ENCODE measurements around the gene NEK6.

Gene NEK6

GRCh38 chr9:124257844-124258606 lies at the start of gene NEK6:
Gene NEK6, plus strand, starts transcription at chr9:124257949. Its CDS starts 44,016 bp downstream, at chr9:124301965.
- DNase-seq (ENCODE audit: low spot score), result peak; percentile 88

GRCh38 chr9:124208571-124208970 lies 49.2 kb upstream of the NEK6 start:
- no peak for DNase-seq (ENCODE audit: low spot score)

DNA sequence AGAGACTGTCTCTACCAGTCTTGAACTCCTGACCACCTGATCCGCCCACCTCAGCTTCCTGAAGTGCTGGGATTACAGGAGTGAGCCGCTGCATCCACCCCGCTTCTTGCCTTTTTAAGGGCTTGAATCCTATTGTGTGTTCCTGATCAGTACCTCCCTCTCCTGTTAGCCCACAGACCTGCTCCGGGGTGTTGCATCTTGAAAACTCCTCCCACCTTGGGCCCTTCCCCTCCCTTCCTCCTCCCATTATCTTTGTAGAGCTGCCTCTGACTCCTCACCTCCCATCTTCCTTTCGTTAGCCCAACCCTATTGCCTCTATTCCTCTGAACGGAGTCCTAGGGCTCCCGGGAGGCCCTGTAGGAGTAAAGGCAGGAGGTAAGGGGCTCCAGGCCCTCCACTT lies 48.5 kb upstream of the NEK6 start:
- DNase-seq (ENCODE audit: low spot score), result no peak

- DNase-seq (ENCODE audit: low spot score), result no peak
Observed at GRCh38 chr9:124209774-124210173, 48.0 kb upstream of the NEK6 start.

DNA sequence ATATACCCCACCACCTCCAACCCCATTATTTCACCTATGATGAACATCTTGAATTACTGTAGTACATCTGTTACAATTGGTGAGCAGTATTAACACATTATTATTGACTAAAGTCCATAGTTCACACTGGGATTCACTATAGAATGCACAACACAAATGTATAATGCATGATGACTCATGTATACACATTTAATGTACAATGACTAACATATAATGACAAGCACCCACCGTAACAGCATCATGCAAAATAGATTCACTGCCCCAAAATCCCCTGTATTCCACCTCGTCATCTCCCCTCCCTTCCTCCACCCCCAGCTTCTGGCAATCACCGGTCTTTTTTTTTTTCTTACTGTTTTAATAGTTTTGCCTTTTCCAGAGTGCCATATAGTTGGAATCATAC lies 47.1 kb upstream of the NEK6 start:
- no peak for DNase-seq (ENCODE audit: low spot score)

DNA sequence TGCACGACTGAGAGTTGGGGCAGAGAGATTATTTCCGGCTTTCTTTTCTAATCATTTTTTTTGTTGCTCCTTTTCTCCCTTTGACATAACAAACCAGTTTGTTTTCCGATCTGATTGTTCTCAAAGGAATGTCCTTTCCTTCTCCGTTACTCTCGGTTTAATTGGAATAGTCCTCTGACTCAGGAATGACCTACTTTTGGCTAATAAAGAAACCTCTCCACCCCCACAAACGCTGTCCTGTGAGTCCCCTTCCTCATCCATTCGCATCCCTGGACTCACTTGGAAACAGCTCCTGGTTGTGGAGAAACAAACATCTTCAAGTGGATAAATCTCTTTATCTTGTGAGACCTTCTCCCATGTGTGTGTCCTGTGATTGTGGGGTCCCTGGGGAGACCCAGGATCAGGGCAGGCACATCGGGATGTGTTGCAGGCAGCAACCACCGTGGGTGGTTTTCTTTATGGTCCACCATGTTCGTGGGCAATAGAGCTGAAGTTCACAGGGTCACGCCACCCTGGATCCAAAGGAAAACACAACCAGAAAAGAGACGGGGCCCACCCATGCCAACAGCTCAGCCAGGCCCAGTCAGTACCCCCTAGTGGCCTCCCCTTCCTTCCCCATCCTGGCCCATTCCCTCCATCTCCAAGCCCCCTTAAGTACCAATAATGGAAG lies 45.2 kb upstream of the NEK6 start:
- DNase-seq (ENCODE audit: low spot score), result no peak

- DNase-seq (ENCODE audit: low spot score), result no peak
Observed at GRCh38 chr9:124213396-124213795, 44.4 kb upstream of the NEK6 start.

- DNase-seq (ENCODE audit: low spot score), result no peak
Observed at GRCh38 chr9:124214116-124214515, 43.6 kb upstream of the NEK6 start.

- no peak for DNase-seq (ENCODE audit: low spot score)
Observed at GRCh38 chr9:124214596-124215367, 43.0 kb upstream of the NEK6 start.

GRCh38 chr9:124215368-124215910 lies 42.3 kb upstream of the NEK6 start:
- DNase-seq (ENCODE audit: low spot score), result no peak

DNA sequence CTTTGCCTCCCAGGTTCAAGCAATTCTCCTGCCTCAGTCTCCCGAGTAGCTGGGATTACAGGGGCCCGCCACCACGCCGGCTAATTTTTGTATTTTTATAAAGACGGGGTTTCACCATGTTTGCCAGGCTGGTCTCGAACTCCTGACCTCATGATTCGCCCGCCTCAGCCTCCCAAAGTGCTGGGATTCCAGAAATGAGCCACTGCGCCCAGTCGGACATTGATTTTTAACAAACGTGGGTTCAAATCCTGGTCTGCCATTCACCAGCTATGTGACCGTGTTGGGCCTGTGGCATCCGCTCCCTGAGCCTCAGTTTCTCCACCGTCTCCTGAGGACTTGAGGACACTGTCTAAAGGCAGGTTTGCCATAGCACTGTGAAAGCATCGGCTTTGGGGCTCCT lies 41.8 kb upstream of the NEK6 start:
- no peak for DNase-seq (ENCODE audit: low spot score)

GRCh38 chr9:124216474-124217176 lies 41.1 kb upstream of the NEK6 start:
- DNase-seq (ENCODE audit: low spot score), result no peak

DNA sequence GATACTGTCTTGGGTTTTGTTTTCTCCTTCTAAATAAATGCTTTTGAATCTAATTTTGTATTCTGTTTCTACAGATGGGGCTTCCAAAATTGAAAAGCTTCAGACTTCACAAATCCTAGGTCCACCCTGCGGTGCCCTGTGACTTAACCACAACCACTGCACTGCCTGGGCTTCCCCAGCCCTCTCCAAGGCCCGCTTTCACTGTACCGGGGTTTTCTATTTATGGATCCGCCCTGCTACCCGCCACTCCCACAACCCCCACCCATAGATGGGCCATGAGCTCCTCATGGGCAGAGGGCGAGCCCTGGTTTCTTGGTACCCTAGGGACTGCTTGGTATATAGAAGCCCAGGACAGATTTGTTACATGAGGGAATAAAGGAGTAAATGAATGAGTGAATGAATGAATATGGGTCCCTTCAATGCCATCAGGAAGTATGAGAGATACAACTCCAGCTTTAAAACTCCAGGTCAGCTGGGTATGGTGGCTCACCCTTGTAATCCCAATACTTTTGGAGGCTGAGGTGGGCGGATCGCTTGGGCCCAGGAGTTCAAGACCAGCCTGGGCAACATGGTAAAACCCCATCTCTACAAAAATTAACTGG lies 39.8 kb upstream of the NEK6 start:
- no peak for DNase-seq (ENCODE audit: low spot score)

DNA sequence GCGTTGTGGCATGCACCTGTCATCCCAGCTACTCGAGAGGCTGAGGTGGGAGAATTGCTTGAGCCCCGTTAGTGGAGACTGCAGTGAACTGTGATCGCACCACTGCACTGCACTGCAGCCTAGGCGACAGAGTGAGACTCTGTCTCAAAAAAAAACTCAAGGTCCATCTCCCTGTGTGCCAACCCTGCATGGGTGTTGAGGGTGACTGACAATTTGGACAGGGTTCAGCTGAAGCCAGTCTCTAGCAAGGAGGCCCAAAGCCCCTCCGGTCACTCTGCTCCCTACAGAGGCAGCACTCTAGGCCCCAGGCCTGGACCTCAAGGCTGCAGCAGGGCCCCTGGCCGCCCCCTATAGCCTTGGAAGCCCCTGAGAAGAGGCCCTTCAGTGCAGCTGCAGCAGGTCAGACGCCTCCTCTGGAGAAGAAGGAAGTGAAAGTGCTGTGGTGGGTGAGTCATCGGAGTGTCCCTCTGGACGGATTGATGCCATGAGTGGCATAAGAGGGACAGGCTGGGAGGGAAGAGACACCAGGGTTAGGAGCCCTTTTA lies 39.2 kb upstream of the NEK6 start:
- no peak for DNase-seq (ENCODE audit: low spot score)

DNA sequence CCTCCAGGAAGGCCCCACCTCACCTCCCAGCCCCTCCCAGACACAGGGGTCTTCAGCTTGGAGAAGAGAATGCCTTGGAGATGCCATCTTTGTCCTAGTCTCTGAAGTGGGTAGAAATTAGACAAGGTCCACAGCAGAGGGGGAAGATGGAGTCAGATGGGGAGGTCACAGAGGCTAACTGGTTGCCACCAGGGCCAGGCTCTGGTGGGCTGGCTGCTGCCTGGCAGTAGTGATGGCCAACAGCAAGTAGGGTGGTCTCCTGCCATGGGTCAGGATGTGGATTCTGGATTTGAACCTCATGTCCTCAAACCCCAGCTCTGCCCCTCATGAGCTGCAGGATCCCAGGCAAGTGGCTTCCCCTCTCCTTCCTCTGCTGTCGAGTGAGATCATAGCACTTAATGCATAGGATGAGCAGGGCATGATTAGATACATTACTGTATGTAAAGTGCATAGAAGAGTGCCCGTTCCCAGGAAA lies 38.7 kb upstream of the NEK6 start:
- DNase-seq (ENCODE audit: low spot score), result no peak

- DNase-seq (ENCODE audit: low spot score), result no peak
Observed at GRCh38 chr9:124220946-124221451, 36.8 kb upstream of the NEK6 start.

DNA sequence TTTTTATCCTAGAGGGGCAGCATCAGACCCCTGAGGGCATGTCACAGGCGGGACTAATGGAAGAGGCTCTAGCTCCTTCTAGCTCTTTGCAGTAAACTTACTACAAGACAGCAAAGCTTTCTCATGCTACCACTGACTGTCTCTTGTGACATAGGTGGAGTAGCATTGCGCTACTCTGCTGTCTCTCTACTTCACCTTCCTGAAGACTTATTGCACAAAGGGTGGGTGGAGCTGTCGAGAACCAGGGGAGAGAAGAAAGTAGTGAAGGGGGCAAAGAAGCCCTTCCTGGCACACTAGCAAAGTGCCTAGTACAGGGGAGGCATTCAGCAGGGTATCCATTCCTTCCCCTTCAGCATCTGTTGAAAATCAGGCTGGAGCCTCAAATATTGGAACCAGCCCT lies 36.1 kb upstream of the NEK6 start:
- DNase-seq (ENCODE audit: low spot score), result no peak

DNA sequence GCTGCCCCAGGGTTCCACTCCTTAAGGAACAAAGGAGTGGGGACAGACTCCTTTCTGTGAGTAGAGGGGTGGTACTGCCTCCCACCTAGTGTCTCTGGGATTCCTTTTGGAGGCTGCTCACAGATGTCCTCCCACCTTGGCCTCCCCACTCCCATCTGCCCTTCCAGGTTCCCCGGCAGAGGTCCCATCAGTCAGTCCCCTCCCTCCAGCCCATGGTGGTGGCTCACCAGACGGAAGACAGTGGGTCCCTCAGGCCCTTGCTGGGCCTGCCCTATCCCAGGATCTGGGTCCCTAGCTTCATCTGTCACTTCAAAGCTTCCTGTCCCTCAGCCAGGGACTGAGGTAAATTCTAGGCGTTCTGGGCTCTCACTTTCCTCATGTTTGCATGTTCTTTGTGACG lies 35.6 kb upstream of the NEK6 start:
- DNase-seq (ENCODE audit: low spot score), result no peak

DNA sequence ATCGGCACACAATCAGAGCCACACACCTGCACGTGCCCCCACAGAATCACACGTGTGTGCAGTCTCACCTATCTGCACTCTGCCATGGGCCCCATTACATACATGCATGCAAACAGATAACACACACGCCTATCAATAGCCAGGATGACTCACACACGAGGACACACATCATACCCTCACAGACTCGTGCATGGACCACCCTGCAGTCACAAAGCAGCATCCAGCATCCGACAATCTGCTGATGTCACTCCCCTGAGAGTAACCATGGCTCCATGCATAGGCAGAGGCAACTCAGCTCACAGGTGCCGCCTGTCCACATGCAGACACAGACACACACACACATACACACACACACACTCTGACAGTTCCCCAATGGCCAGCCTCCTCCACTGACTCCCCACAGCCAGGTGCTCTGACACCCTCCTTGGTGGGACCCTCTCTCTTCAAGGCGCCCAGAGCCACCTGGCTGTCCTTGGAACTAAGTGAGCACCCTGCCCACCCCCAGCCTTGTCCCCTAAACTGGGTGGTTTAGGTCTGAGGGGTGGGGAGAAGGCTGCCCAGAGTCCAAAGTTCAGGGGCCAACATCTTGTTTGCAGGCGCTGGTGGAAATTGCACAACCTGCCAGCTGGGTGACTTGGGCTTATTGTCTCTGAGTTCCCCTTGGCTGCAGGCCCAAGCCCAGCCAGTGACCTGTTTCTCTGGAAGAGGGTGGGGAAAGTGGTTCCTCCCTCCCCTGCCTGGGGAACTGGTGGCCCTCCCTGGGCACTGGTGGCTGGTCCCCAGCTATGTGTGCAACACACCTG lies 34.6 kb upstream of the NEK6 start:
- no peak for DNase-seq (ENCODE audit: low spot score)

DNA sequence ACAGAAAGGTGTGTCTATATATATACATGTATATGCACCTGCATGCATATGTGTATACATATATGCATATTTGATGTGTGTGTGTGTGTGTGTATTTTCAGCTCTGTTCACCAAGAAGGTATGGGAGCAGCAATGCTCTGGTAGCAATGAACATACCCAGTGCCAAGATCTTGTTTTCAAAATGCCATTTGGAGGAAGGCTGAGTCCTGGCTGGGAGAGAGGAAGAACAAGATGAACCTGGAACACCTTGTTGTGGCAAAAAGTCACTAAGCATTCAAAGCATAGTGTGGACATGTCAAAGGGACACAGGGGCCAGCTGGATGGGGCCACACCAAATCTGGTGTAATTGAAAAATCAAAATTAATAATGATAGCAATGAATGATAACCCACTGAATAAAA lies 31.8 kb upstream of the NEK6 start:
- DNase-seq (ENCODE audit: low spot score), result no peak
